Measurements from ENCODE around the gene PDE1C. TPM values are rescaled to one million over a fixed set of nuclear protein-coding genes. Genes with fewer than 3 reads are reported as not detected.

Gene PDE1C
- total RNA-seq, 2 experiments from 2014 or later = not detected

DNA sequence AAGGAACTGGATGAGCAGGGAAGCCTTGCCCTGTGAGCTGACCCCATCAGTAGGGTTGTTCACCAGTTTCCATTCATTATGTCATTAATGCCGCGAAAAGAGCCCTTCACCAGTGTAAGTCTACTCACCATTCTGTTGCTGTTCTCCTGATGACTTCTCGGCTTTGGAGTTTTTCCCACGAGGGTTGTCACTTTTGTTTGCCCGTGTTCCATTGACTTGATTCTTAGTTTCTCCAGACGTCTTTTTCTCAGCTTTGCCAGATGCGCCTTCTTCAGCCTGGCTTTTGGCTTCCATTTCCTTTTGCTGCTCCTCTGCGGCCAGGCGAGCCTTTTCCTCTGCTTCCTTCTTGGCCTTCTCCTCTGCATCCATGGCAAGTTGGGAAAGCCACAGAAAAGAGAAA is 254.4 kb downstream of the PDE1C start:
- H3K79me2 ChIP-seq (ENCODE audit: insufficient read depth, low read depth, low read length) = no peaks in the 10 kb centered on the region
- no peak overlapping the region for H3K4me2 ChIP-seq (ENCODE audit: low read length)
- H3K27ac ChIP-seq (ENCODE audit: low read depth, low read length, poor library complexity, severe bottlenecking) = no peak overlapping the region
- no peak overlapping the region for H2AFZ ChIP-seq (ENCODE audit: low read length)
- H3K9me3 ChIP-seq (ENCODE audit: low read length) = no peaks in the 10 kb centered on the region
- H3K4me1 ChIP-seq (ENCODE audit: insufficient read depth, low read length, poor library complexity, severe bottlenecking) = no peaks in the 10 kb centered on the region
- H3K9me2 ChIP-seq (ENCODE audit: insufficient read depth, low read length) = no peaks in the 10 kb centered on the region
- ChIA-PET POLR2A (interaction anchor here (0.5 kb wide), 1 partner anchor 291 kb away, joined by 3 read pairs; no protein-coding TSS in a partner anchor), CTCF (ENCODE audit: unreplicated experiment) (no interaction called here)
- intact Hi-C loops (cut with micrococcal nuclease; ENCODE audit: unreplicated experiment) = no loop called here
- no peaks in the 10 kb centered on the region for H4K20me1 ChIP-seq (ENCODE audit: insufficient read depth, low read length)
- no TSS peak for BruUV-seq (replicated peaks)
- TF ChIP-seq, protein P1, sequence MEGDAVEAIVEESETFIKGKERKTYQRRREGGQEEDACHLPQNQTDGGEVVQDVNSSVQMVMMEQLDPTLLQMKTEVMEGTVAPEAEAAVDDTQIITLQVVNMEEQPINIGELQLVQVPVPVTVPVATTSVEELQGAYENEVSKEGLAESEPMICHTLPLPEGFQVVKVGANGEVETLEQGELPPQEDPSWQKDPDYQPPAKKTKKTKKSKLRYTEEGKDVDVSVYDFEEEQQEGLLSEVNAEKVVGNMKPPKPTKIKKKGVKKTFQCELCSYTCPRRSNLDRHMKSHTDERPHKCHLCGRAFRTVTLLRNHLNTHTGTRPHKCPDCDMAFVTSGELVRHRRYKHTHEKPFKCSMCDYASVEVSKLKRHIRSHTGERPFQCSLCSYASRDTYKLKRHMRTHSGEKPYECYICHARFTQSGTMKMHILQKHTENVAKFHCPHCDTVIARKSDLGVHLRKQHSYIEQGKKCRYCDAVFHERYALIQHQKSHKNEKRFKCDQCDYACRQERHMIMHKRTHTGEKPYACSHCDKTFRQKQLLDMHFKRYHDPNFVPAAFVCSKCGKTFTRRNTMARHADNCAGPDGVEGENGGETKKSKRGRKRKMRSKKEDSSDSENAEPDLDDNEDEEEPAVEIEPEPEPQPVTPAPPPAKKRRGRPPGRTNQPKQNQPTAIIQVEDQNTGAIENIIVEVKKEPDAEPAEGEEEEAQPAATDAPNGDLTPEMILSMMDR (conservative IDR thresholded peaks at IDR 0.05; ENCODE audit: low read length) = no peak
- TF ChIP-seq EZH2phosphoT487 (IDR thresholded peaks at IDR 0.05; ENCODE audit: borderline replicate concordance, low read depth, low read length) = no peak
- H3K36me3 ChIP-seq (ENCODE audit: insufficient read depth, low read length) = no peaks in the 10 kb centered on the region
- H3K4me3 ChIP-seq (ENCODE audit: low read depth, low read length, poor library complexity, severe bottlenecking) = no peak overlapping the region
- no peak for DNase-seq (ENCODE audit: low spot score)

DNA sequence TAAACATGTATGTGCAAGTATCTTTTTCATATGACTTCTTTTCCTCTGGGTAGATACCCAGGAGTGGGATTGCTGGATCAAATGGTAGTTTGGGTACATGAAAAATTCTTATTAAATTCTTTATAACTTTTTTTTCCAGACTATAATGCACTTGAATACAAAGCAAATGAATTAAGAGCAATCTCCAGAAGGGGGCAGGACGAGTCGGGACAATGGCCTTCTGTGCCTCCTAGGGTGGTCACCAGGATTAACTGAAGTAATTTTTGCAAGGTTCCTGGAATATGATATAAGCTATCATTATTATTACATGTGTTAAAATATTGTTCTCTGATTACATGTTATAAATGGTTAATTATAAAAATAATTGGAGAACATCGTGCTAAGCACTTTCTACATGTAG is 256.0 kb downstream of the PDE1C start:
- TF ChIP-seq, protein P1 (conservative IDR thresholded peaks at IDR 0.05; ENCODE audit: low read length) = peak; percentile 38; the same call in 1 of the 2 replicates
- no peak for TF ChIP-seq EZH2phosphoT487 (IDR thresholded peaks at IDR 0.05; ENCODE audit: borderline replicate concordance, low read depth, low read length)
- no peaks in the 10 kb centered on the region for H3K9me3 ChIP-seq (ENCODE audit: low read length)
- H3K9me2 ChIP-seq (ENCODE audit: insufficient read depth, low read length) = no peaks in the 10 kb centered on the region
- H3K4me1 ChIP-seq (ENCODE audit: insufficient read depth, low read length, poor library complexity, severe bottlenecking) = no peaks in the 10 kb centered on the region
- no peaks in the 10 kb centered on the region for H4K20me1 ChIP-seq (ENCODE audit: insufficient read depth, low read length)
- DNase-seq (ENCODE audit: low spot score) = no peak
- no peaks in the 10 kb centered on the region for H3K36me3 ChIP-seq (ENCODE audit: insufficient read depth, low read length)
- no peaks in the 10 kb centered on the region for H3K79me2 ChIP-seq (ENCODE audit: insufficient read depth, low read depth, low read length)
- H3K27ac ChIP-seq (ENCODE audit: low read depth, low read length, poor library complexity, severe bottlenecking) = no peak overlapping the region
- POLR2A ChIA-PET = no interaction called here
- CTCF ChIA-PET (ENCODE audit: unreplicated experiment) = no interaction called here
- H2AFZ ChIP-seq (ENCODE audit: low read length) = no peak overlapping the region
- intact Hi-C loops (cut with micrococcal nuclease; ENCODE audit: unreplicated experiment) = no loop called here
- no peak overlapping the region for H3K4me2 ChIP-seq (ENCODE audit: low read length)
- H3K4me3 ChIP-seq (ENCODE audit: low read depth, low read length, poor library complexity, severe bottlenecking) = no peak overlapping the region
- BruUV-seq (replicated peaks) = no TSS peak

DNA sequence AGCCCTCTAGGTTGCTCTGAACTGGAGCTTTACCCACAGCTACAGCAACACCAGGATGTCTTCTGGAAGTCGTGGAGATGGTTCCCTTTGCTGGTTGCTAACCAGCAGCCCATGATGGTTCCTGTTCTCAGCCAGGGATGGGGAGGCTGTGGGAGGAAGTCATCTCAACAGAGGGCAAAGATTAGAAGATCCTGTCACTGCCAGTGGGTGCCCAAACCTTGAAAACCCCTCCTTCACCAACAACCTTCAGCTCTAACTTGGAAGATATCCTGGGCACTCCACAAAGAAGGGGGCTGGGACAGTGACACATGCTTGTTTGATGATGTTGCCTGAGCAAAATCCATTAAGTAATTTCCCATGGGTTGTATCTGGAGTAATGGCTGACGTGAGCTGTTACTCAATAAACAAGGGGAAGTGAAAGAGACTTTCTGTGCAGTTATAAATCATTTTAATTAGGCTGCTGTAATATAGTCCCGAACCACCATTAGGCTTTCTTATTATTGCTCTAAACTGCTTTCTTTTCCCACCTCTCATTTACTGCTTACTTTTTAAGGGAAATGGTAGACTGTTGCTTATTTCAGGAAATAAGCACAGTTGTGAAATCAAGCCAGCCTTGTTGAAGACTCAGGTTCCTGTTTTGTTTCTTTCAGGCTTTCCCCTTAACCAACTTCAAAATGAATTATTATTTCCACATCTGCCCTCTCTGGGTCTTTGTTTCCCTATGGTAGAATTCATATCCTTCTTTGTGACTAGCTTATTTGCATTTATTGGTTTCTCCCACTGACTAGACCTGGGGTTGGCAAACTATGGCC is 258.4 kb downstream of the PDE1C start:
- TF ChIP-seq, protein P1 (conservative IDR thresholded peaks at IDR 0.05; ENCODE audit: low read length) = no peak
- TF ChIP-seq EZH2phosphoT487 (IDR thresholded peaks at IDR 0.05; ENCODE audit: borderline replicate concordance, low read depth, low read length) = no peak
- Histone ChIP-seq H3K9me3 (ENCODE audit: low read length) (no peaks in the 10 kb centered on the region), H3K4me1 (ENCODE audit: insufficient read depth, low read length, poor library complexity, severe bottlenecking) (no peaks in the 10 kb centered on the region), H3K79me2 (ENCODE audit: insufficient read depth, low read depth, low read length) (no peaks in the 10 kb centered on the region), H4K20me1 (ENCODE audit: insufficient read depth, low read length) (no peaks in the 10 kb centered on the region), H3K27ac (ENCODE audit: low read depth, low read length, poor library complexity, severe bottlenecking) (no peak overlapping the region), H3K36me3 (ENCODE audit: insufficient read depth, low read length) (no peaks in the 10 kb centered on the region), H3K4me3 (ENCODE audit: low read depth, low read length, poor library complexity, severe bottlenecking) (no peak overlapping the region), H3K9me2 (ENCODE audit: insufficient read depth, low read length) (no peaks in the 10 kb centered on the region), H3K4me2 (ENCODE audit: low read length) (no peak overlapping the region), H2AFZ (ENCODE audit: low read length) (no peak overlapping the region)
- ChIA-PET POLR2A (no interaction called here), CTCF (ENCODE audit: unreplicated experiment) (no interaction called here)
- no TSS peak for BruUV-seq (replicated peaks)
- intact Hi-C loops (cut with micrococcal nuclease; ENCODE audit: unreplicated experiment) = no loop called here
- no peak for DNase-seq (ENCODE audit: low spot score)
